A673 (cell line): ENCODE results near the gene PHF1. TPM values are rescaled to one million over a fixed set of nuclear protein-coding genes. Genes with fewer than 3 reads are reported as not detected.

Experiments
- BruUV-seq: library from RNA; stranded (reverse); fragments of 400-500 nt; replicated peaks from 2 replicates; lab custom pipeline; 2021; lab: Mats Ljungman, UMichigan
- CTCF ChIA-PET: fragments of 300-600 bp; sonication (Branson Sonifier 250); formaldehyde crosslinking; loops from one replicate; lab custom pipeline; 2022; ENCODE audit warnings: antibody characterized with exemption; lab: Charles Lee
- POLR2A ChIA-PET: fragments of 300-600 bp; sonication (Branson Sonifier 250); formaldehyde crosslinking; loops from one replicate; lab custom pipeline; 2022; ENCODE audit warnings: antibody characterized with exemption; ENCODE audit not compliant: low non-redundant PET; lab: Charles Lee
- DNase-seq: peaks from one replicate; pipeline ENCODE4 v3.0.0-alpha.2; 2015; ENCODE audit warnings: low spot score
- H3K27ac ChIP-seq: fragments of 200-600 bp; sonication (generic); 2 replicates; pipeline ENCODE4 v1.5.1; 2016; ENCODE audit warnings: mixed run types, low read depth, mild to moderate bottlenecking, mixed read lengths, antibody characterized with exemption, low read length; ENCODE audit not compliant: poor library complexity, severe bottlenecking
- H3K27me3 ChIP-seq: fragments of 200-600 bp; sonication (generic); replicated peaks from 2 replicates; pipeline ENCODE4 v1.6.1; 2017; ENCODE audit warnings: mixed run types, low read depth, mild to moderate bottlenecking, mixed read lengths, antibody characterized with exemption, low read length; ENCODE audit not compliant: insufficient read depth, poor library complexity
- H3K36me3 ChIP-seq: fragments of 200-600 bp; sonication (generic); 2 replicates; pipeline ENCODE4 v1.6.1; 2016; ENCODE audit warnings: mixed run types, mild to moderate bottlenecking, mixed read lengths, antibody characterized with exemption, low read length; ENCODE audit not compliant: insufficient read depth, poor library complexity, severe bottlenecking
- H3K4me1 ChIP-seq: fragments of 200-600 bp; sonication (generic); 2 replicates; pipeline ENCODE4 v1.6.1; 2017; ENCODE audit warnings: mixed run types, mild to moderate bottlenecking, mixed read lengths, antibody characterized with exemption, low read length; ENCODE audit not compliant: insufficient read depth, poor library complexity, severe bottlenecking
- H3K4me3 ChIP-seq: fragments of 200-600 bp; sonication (generic); 2 replicates; pipeline ENCODE4 v1.5.1; 2016; ENCODE audit warnings: low read depth, mixed run types, mild to moderate bottlenecking, mixed read lengths, low read length; ENCODE audit not compliant: poor library complexity, severe bottlenecking
- H3K9me3 ChIP-seq: fragments of 200-600 bp; sonication (generic); 2 replicates; pipeline ENCODE4 v1.6.1; 2016; ENCODE audit warnings: mixed run types, low read depth, mild to moderate bottlenecking, mixed read lengths, antibody characterized with exemption, low read length; ENCODE audit not compliant: poor library complexity, severe bottlenecking
- CTCF ChIP-seq: fragments of 300-800, 200-600 bp; sonication (generic); conservative IDR thresholded peaks from 2 replicates; pipeline ENCODE4 v1.5.1; 2017; ENCODE audit warnings: low read depth, mild to moderate bottlenecking, antibody characterized with exemption, low read length, moderate library complexity, mixed read lengths
- EZH2 ChIP-seq: fragments of 200-600 bp; sonication (generic); IDR thresholded peaks from 2 replicates; pipeline ENCODE4 v1.6.1; 2017; ENCODE audit warnings: borderline replicate concordance, low read depth, mild to moderate bottlenecking, mixed read lengths, antibody characterized with exemption, low read length; ENCODE audit not compliant: poor library complexity, severe bottlenecking
- intact Hi-C: fragments of 100-400 bp; cut with micrococcal nuclease; formaldehyde crosslinking; loops from one replicate; pipeline ENCODE4 v1.10.0; 2022; ENCODE audit not compliant: unreplicated experiment
- total RNA-seq: library from RNA; stranded (reverse); gene quantifications from 2 replicates; pipeline ENCODE4 v1.2.3, GENCODE V29; 2021

Gene PHF1
- total RNA-seq, 1 experiment from 2014 or later = 53.5 TPM

- no peaks in the 10 kb centered on the region for H3K27me3 ChIP-seq
- no TSS peak for BruUV-seq
- no peak overlapping the region for H3K27ac ChIP-seq
- TF ChIP-seq CTCF (no peak), EZH2 (no peak)
- intact Hi-C loops = loop anchor here (5.0 to 10.0 kb wide), 3 partner anchors 132 to 455 kb away; partner anchors contain the start of gene RGL2
- H3K4me3 ChIP-seq = no peak overlapping the region
- peaks cover 2% of the 10 kb centered on the region for H3K36me3 ChIP-seq
- CTCF ChIA-PET = no interaction called here
- H3K4me1 ChIP-seq = peaks cover 66% of the 10 kb centered on the region
- DNase-seq = no peak
- POLR2A ChIA-PET = no interaction called here
- no peaks in the 10 kb centered on the region for H3K9me3 ChIP-seq
These were observed 18.9 kb downstream of the PHF1 start for GRCh38 chr6:33429750-33430052.

- no peak for TF ChIP-seq CTCF
- no peak for TF ChIP-seq EZH2
- Histone ChIP-seq H3K36me3 (peaks cover 8% of the 10 kb centered on the region), H3K9me3 (no peaks in the 10 kb centered on the region), H3K4me1 (peaks cover 59% of the 10 kb centered on the region), H3K27ac (peak overlapping the region; percentile 8), H3K27me3 (no peaks in the 10 kb centered on the region), H3K4me3 (no peak overlapping the region)
- intact Hi-C loops = no loop called here
- CTCF ChIA-PET = interaction anchor here (1.2 kb wide), 1 partner anchor 24 kb away, joined by 3 read pairs; the partner anchor contains the start of gene ZBTB9
- POLR2A ChIA-PET = no interaction called here
- DNase-seq = no peak
- BruUV-seq = no TSS peak
These were observed 19.5 kb downstream of the PHF1 start for GRCh38 chr6:33430334-33430733.

DNA sequence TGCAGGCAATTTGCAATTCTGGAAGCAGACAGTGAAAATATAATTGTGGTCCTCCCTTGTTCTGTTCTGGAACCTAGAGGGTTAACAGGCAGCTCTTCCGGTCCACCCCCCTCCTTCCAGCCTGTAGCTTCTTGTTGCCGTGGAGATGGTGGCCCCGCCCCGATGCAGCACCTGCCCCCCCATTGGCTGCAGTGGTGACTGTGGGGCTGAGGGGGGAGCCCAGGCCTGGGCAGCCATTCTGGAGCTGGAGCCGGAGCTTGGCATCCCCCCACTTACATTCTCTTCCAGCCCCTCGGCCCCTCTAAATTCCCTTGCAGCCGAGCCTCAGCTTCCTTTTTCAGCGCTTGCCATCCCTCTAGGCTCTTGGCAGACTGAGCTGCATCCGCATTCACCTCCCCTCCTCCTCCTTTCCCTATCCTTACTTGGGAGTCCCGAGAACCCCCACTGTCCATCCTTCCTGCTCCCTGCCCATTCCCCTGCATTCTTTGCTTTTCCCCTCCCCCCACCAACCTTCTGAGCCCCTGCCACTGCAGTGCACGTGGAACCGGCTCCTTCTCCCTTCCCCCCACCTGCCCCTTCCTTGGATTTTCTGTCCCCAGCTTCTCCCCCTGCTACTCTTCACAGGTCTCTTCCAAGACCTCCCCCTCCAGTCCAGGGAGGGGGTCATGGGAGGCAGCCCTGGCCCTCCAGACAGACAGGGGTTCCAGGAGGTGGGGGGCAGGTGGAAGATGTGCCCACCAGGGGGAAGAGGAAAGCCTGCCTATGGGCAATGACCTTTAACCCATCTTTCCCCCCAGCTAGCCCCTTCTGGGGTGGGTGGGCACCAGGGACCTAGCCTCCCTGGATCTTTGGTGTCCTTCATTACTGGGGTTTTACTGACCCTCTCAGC lies 20.4 kb downstream of the PHF1 start:
- intact Hi-C loops = no loop called here
- Histone ChIP-seq H3K36me3 (peaks cover 16% of the 10 kb centered on the region), H3K4me3 (peak overlapping the region; percentile 31), H3K9me3 (no peaks in the 10 kb centered on the region), H3K27me3 (no peaks in the 10 kb centered on the region), H3K4me1 (peaks cover 59% of the 10 kb centered on the region), H3K27ac (peak overlapping the region; percentile 75)
- ChIA-PET POLR2A (no interaction called here), CTCF (interaction anchor here (0.8 to 1.2 kb wide), 2 partner anchors 13 to 23 kb away, joined by 3 read pairs; partner anchors contain the start of gene ZBTB9)
- DNase-seq = peak; percentile 92
- no peak for TF ChIP-seq CTCF
- no peak for TF ChIP-seq EZH2
- BruUV-seq = TSS peak; percentile 32
